Cardiac muscle cell (in vitro differentiated cells and primary cell): ENCODE measurements around the gene PGPEP1. TPM values are rescaled to one million over a fixed set of nuclear protein-coding genes. Genes with fewer than 3 reads are reported as not detected.

ENCODE experiments used
- DNase-seq, 2 donors: peaks; one replicate each; pipeline versions ENCODE4 v3.0.0 to v3.0.0-alpha.2; 2010 to 2017; ENCODE audit warnings: low read depth in 1 of 2, low spot score in 1 of 2
- H3K27ac ChIP-seq: fragments of 200-600 bp; sonication (generic); 2 replicates; pipeline ENCODE4 v1.5.1; 2016
- H3K27me3 ChIP-seq: fragments of 200-600 bp; sonication (generic); 2 replicates; pipeline ENCODE4 v1.6.0; 2016; ENCODE audit warnings: control low read depth
- H3K36me3 ChIP-seq: fragments of 200-600 bp; sonication (generic); 2 replicates; pipeline ENCODE4 v1.5.1; 2016; ENCODE audit warnings: control low read depth
- H3K4me1 ChIP-seq: fragments of 200-600 bp; sonication (generic); 2 replicates; pipeline ENCODE4 v1.8.1; 2017; ENCODE audit warnings: low read depth, mild to moderate bottlenecking, mixed run types
- H3K4me3 ChIP-seq: fragments of 200-600 bp; sonication (generic); 2 replicates; pipeline ENCODE4 v1.5.1; 2016; ENCODE audit warnings: mild to moderate bottlenecking
- H3K9me3 ChIP-seq: fragments of 200-600 bp; sonication (generic); 2 replicates; pipeline ENCODE4 v1.5.1; 2017; ENCODE audit warnings: low read depth, mild to moderate bottlenecking, control low read depth
- CTCF ChIP-seq: IDR thresholded peaks from 2 replicates; pipeline ENCODE4 v1.5.1; 2012; ENCODE audit warnings: low read depth, mild to moderate bottlenecking, low read length
- polyA plus RNA-seq: library from polyadenylated mRNA; unstranded; fragments of >200 nt; fragmentation: Nextera tagmentation; extraction: Ambion mirVana; gene quantifications from 2 replicates; pipeline ENCODE4 v1.2.1, GENCODE V29; 2016
- total RNA-seq: library from RNA; depleted of rRNA; stranded (reverse); fragments of >200 nt; gene quantifications from 2 replicates; pipeline ENCODE4 v1.2.3, GENCODE V29; 2016

The PGPEP1 gene
- total and polyA plus RNA-seq, 2 experiments from 2014 or later: 12.9 to 19.6 TPM

GRCh38 chr19:18304458-18305310, 35.7 kb upstream of the PGPEP1 start:
- no peaks in the 10 kb centered on the region for H3K9me3 ChIP-seq
- H3K4me1 ChIP-seq: peaks cover 21% of the 10 kb centered on the region
- H3K4me3 ChIP-seq: no peak overlapping the region
- no peak for TF ChIP-seq CTCF
- H3K27ac ChIP-seq: peak overlapping the region; percentile 95
- DNase-seq: peak; percentile 68 to 89
- no peaks in the 10 kb centered on the region for H3K27me3 ChIP-seq
- H3K36me3 ChIP-seq: peaks cover 8% of the 10 kb centered on the region

- Histone ChIP-seq H3K27me3 (no peaks in the 10 kb centered on the region), H3K4me1 (peaks cover 21% of the 10 kb centered on the region), H3K9me3 (no peaks in the 10 kb centered on the region), H3K4me3 (no peak overlapping the region), H3K36me3 (peaks cover 9% of the 10 kb centered on the region), H3K27ac (peak overlapping the region; percentile 95)
- TF ChIP-seq CTCF: no peak
- no peak for DNase-seq
Measured at GRCh38 chr19:18306209-18306887, 34.0 kb upstream of the PGPEP1 start.

- TF ChIP-seq CTCF: no peak
- Histone ChIP-seq H3K27me3 (no peaks in the 10 kb centered on the region), H3K4me3 (no peak overlapping the region), H3K27ac (no peak overlapping the region), H3K4me1 (peaks cover 26% of the 10 kb centered on the region), H3K9me3 (no peaks in the 10 kb centered on the region), H3K36me3 (peaks cover 9% of the 10 kb centered on the region)
- DNase-seq: no peak
Measured at GRCh38 chr19:18306888-18307260, 33.5 kb upstream of the PGPEP1 start.

- Histone ChIP-seq H3K4me1 (peaks cover 29% of the 10 kb centered on the region), H3K4me3 (no peak overlapping the region), H3K27me3 (no peaks in the 10 kb centered on the region), H3K9me3 (no peaks in the 10 kb centered on the region), H3K36me3 (peaks cover 9% of the 10 kb centered on the region), H3K27ac (no peak overlapping the region)
- TF ChIP-seq CTCF: no peak
- DNase-seq: no peak
Measured at GRCh38 chr19:18307271-18307681, 33.1 kb upstream of the PGPEP1 start.

GRCh38 chr19:18308051-18308947, 32.1 kb upstream of the PGPEP1 start:
- Histone ChIP-seq H3K9me3 (no peaks in the 10 kb centered on the region), H3K4me3 (no peak overlapping the region), H3K27ac (no peak overlapping the region), H3K36me3 (peaks cover 9% of the 10 kb centered on the region), H3K27me3 (no peaks in the 10 kb centered on the region), H3K4me1 (peaks cover 29% of the 10 kb centered on the region)
- no peak for TF ChIP-seq CTCF
- DNase-seq: no peak
